ENCODE results near the gene MACROD1. TPM values are rescaled to one million over a fixed set of nuclear protein-coding genes. Genes with fewer than 3 reads are reported as not detected.

The MACROD1 gene
- total and polyA plus RNA-seq, 10 of the 15 experiments (the other 5 are each of a cell fraction or from before 2014, with no cell fraction given) = 1.2 to 22.7 (median 11.3) TPM; not detected in 1

DNA sequence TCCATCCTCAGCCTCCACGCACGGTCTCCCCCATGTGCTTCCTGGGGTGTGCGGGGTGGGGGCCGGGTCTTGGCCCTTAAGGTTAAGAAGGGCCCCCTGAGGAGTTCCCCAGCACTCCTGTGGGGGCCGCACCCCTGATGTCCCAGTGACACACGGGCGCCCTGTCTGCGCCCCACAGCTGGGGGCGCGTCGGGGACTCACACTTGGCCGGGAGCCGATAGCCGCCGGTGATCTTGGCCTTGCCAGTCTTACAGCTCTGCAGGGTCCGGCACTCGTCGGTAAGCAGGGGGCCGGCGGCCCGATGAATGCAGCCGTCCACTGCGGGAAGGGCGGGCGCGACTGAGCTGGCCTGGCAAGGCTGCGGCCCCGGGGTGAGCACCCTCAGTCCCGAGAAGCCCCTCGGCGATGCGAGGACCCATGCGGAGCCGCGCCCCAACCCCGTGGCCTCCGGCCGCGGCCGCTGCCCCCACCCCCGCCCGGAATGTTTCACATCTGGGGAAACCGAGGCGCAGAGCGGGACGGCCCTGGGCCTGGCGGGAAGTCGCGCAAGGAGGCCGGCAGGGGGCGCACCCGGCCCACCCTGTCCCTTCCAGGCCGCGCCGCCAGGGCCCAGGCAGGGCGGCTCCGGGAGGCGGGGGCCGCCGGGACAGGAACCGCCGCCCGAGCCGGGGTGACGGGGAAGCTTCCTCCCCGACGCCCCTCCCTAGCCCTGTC lies 165.7 kb downstream of the MACROD1 start:
- BruUV-seq (replicated peaks) = no TSS peak
- FAIRE-seq (no peak), ATAC-seq (peak; percentile 87), DNase-seq (ENCODE audit: low read depth, low spot score) (no peak)
- ChIA-PET RAD21 (ENCODE audit: unreplicated experiment) (interaction anchor here (1.1 to 1.6 kb wide), 2 partner anchors 148 to 149 kb away, joined by 3 to 7 read pairs; no protein-coding TSS in a partner anchor), SMC1A (ENCODE audit: uncharacterized antibody, unreplicated experiment) (no interaction called here), CTCF (interaction anchor here (1.0 to 4.1 kb wide), 3 partner anchors 17 to 164 kb away, joined by 3 to 21 read pairs (median 4); no protein-coding TSS in a partner anchor), POLR2A (no interaction called here)
- no peaks in the 10 kb centered on the region for H3K79me2 ChIP-seq (ENCODE audit: control insufficient read depth, insufficient read depth, low read length)
- 8% methylated on average over 51 of the region's 67 CpGs for WGBS (ENCODE audit: insufficient coverage, insufficient replicate concordance, low lambda C conversion rate, missing lambda C conversion rate)
- peak; percentile 64 for TF ChIP-seq RAD21 (IDR thresholded peaks at IDR 0.05; ENCODE audit: insufficient read depth, low read depth, low read length)
- TF ChIP-seq ASH2L (IDR thresholded peaks at IDR 0.05; ENCODE audit: borderline replicate concordance, low read depth) = no peak
- TF ChIP-seq SMC3 (IDR thresholded peaks at IDR 0.05; ENCODE audit: borderline replicate concordance, low read length) = peak; percentile 50; the same call in 1 of the 2 replicates
- TF ChIP-seq ATF7 (IDR thresholded peaks at IDR 0.05; ENCODE audit: low read depth) = no peak
- 0 out of 2 replicates have a peak, but pooled peaks have one; percentile 24 for TF ChIP-seq YY1 (IDR thresholded peaks at IDR 0.05; ENCODE audit: low read depth, low read length)
- TF ChIP-seq, protein P1, sequence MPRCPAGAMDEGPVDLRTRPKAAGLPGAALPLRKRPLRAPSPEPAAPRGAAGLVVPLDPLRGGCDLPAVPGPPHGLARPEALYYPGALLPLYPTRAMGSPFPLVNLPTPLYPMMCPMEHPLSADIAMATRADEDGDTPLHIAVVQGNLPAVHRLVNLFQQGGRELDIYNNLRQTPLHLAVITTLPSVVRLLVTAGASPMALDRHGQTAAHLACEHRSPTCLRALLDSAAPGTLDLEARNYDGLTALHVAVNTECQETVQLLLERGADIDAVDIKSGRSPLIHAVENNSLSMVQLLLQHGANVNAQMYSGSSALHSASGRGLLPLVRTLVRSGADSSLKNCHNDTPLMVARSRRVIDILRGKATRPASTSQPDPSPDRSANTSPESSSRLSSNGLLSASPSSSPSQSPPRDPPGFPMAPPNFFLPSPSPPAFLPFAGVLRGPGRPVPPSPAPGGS (IDR thresholded peaks at IDR 0.05; ENCODE audit: borderline replicate concordance, insufficient read depth, low read depth, low read length, poor library complexity, severe bottlenecking) = peak; percentile 8
- TF ChIP-seq, protein P2, sequence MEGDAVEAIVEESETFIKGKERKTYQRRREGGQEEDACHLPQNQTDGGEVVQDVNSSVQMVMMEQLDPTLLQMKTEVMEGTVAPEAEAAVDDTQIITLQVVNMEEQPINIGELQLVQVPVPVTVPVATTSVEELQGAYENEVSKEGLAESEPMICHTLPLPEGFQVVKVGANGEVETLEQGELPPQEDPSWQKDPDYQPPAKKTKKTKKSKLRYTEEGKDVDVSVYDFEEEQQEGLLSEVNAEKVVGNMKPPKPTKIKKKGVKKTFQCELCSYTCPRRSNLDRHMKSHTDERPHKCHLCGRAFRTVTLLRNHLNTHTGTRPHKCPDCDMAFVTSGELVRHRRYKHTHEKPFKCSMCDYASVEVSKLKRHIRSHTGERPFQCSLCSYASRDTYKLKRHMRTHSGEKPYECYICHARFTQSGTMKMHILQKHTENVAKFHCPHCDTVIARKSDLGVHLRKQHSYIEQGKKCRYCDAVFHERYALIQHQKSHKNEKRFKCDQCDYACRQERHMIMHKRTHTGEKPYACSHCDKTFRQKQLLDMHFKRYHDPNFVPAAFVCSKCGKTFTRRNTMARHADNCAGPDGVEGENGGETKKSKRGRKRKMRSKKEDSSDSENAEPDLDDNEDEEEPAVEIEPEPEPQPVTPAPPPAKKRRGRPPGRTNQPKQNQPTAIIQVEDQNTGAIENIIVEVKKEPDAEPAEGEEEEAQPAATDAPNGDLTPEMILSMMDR (IDR thresholded peaks at IDR 0.05 in 2 of 3, conservative IDR thresholded peaks at IDR 0.05 in 1 of 3; ENCODE audit: control insufficient read depth in 2 of 3, extremely low read depth in 1 of 3, insufficient read depth in 1 of 3, low read depth in 3 of 3, low read length in 3 of 3) = peak; percentile 45 to 74 (median 63); a peak in 5 of 6 replicates
- 0 out of 3 replicates have a peak, but pooled peaks of 1 of the 2 experiments have one; percentile 2 for TF ChIP-seq EGR1 (IDR thresholded peaks at IDR 0.05; ENCODE audit: borderline replicate concordance in 1 of 2, low read depth in 2 of 2, low read length in 2 of 2)
- no peak for TF ChIP-seq FOS (IDR thresholded peaks at IDR 0.05; ENCODE audit: borderline replicate concordance, extremely low read depth, insufficient read length)
- in situ Hi-C loops (cut with MboI) (loop anchor here (5.0 kb wide), 1 partner anchor 147 kb away; no protein-coding TSS in a partner anchor), intact Hi-C loops (cut with micrococcal nuclease; ENCODE audit: unreplicated experiment) (loop anchor here (1.0 kb wide), 1 partner anchor 148 kb away; no protein-coding TSS in a partner anchor)
- no peak overlapping the region for H3K4me3 ChIP-seq
- peak overlapping the region; percentile 38 for H3K4me2 ChIP-seq (ENCODE audit: control insufficient read depth, insufficient read depth)
- no peaks in the 10 kb centered on the region; the same call in 1 of the 2 replicates for H4K20me1 ChIP-seq (ENCODE audit: control insufficient read depth, insufficient read depth)
- H3K27ac ChIP-seq (ENCODE audit: control insufficient read depth, insufficient read depth) = no peak overlapping the region
- no peak overlapping the region for H3K9ac ChIP-seq (ENCODE audit: control insufficient read depth, insufficient read depth, low read length)
- no peaks in the 10 kb centered on the region; the same call in 1 of the 2 replicates for H3K4me1 ChIP-seq (ENCODE audit: control insufficient read depth, insufficient read depth, low read length)
- no peak overlapping the region for H2AFZ ChIP-seq (ENCODE audit: control insufficient read depth, low read depth, low read length)
- H3K9me3 ChIP-seq (replicated peaks; ENCODE audit: control insufficient read depth, insufficient read depth, low read length) = no peaks in the 10 kb centered on the region
- peaks cover 0 to 25% of the 10 kb centered on the region in 2 experiments; a peak in 3 of 4 replicates for H3K36me3 ChIP-seq (ENCODE audit: control insufficient read depth in 2 of 2, insufficient read depth in 2 of 2, low read length in 1 of 2)
- no peaks in the 10 kb centered on the region for H3K27me3 ChIP-seq (replicated peaks in 1 of 2; ENCODE audit: control insufficient read depth in 2 of 2, insufficient read depth in 2 of 2, low read length in 1 of 2)

All from GM12878 (cell line).